Ishikawa (cell line): ENCODE data around the gene KIAA1217.
A peak's percentile ranks its signal among the peaks of the same experiment; 100 is the strongest.

Experiments used
- CEBPB ChIP-seq: IDR thresholded peaks from 2 replicates; pipeline ENCODE4 v1.6.1; 2012
- EGR1 ChIP-seq: IDR thresholded peaks from 2 replicates; pipeline ENCODE4 v1.6.1; 2012
- EP300 ChIP-seq: IDR thresholded peaks from 2 replicates; pipeline ENCODE4 v1.6.1; 2012; ENCODE audit warnings: borderline replicate concordance
- FOXM1 ChIP-seq: IDR thresholded peaks from 2 replicates; pipeline ENCODE4 v1.6.1; 2012; ENCODE audit warnings: low read depth, borderline replicate concordance
- NFIC ChIP-seq: IDR thresholded peaks from 2 replicates; pipeline ENCODE4 v1.6.1; 2012
- RAD21 ChIP-seq: IDR thresholded peaks from 2 replicates; pipeline ENCODE4 v1.6.1; 2012; ENCODE audit warnings: low read depth
- TAF1 ChIP-seq: IDR thresholded peaks from 2 replicates; pipeline ENCODE4 v1.6.1; 2012; ENCODE audit warnings: low read depth, mild to moderate bottlenecking
- TCF12 ChIP-seq: IDR thresholded peaks from 2 replicates; pipeline ENCODE4 v1.6.1; 2012; ENCODE audit warnings: low read depth
- TEAD4 ChIP-seq: IDR thresholded peaks from 2 replicates; pipeline ENCODE4 v1.6.1; 2012
- YY1 ChIP-seq: IDR thresholded peaks from 2 replicates; pipeline ENCODE4 v1.6.1; 2012; ENCODE audit warnings: low read depth
- ZBTB7A ChIP-seq: IDR thresholded peaks from 2 replicates; pipeline ENCODE4 v1.6.1; 2012; ENCODE audit warnings: low read depth
- TF ChIP-seq, protein P1 (sequence below): IDR thresholded peaks from 2 replicates; pipeline ENCODE4 v1.6.1; 2012; ENCODE audit warnings: low read depth, mild to moderate bottlenecking
- TF ChIP-seq, protein P2 (sequence below): IDR thresholded peaks from 2 replicates; pipeline ENCODE4 v1.6.1; 2012
- TF ChIP-seq, protein P3 (sequence below): IDR thresholded peaks from 2 replicates; pipeline ENCODE4 v1.6.1; 2012

Gene KIAA1217

DNA sequence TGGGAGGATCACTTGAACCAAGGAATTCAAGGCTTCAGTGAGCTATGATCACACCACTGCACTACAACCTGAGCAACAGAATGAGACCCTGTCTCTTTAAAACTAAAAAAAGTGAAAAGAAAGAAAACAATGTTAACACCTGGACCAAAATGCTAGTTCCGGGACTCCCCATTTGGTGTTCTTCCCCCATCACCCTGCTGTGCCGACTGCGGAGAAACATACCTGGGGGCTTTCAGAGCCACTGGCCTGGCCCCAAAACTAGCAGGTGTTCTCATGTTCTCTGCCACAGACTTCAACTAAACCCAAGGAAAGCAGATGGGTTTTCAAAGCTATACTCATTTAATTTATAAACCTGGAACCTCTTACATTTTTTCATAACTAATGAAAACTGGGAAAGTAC lies 250.9 kb downstream of the KIAA1217 start:
- TF ChIP-seq TCF12, result 0 out of 2 replicates have a peak, but pooled peaks have one; percentile 25
- TF ChIP-seq YY1, result no peak

DNA sequence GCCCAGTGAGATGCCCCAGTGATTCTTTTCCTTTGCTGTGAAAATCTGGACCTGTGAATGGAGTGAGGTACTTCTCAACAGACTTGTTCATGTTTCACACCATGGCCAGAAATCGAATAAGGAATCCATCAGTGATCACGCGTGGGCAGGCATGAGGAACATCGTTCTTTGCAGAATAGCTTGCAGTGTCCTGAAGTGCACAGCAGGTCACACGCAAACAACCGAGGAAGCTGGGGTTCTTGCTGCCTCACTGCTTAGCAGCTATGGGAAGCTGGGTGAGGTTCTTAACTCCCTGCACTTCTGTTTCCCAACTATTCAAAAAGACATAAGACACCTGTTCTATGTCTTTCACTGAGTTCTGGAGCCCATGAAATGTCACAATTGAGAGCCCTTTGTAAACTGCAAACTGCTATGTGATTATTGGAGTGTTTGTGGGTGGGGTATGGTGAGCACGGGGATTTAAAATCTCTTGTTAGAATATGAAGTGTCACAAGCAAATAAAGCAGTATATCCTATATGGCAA lies 253.4 kb downstream of the KIAA1217 start:
- TF ChIP-seq, protein P1, sequence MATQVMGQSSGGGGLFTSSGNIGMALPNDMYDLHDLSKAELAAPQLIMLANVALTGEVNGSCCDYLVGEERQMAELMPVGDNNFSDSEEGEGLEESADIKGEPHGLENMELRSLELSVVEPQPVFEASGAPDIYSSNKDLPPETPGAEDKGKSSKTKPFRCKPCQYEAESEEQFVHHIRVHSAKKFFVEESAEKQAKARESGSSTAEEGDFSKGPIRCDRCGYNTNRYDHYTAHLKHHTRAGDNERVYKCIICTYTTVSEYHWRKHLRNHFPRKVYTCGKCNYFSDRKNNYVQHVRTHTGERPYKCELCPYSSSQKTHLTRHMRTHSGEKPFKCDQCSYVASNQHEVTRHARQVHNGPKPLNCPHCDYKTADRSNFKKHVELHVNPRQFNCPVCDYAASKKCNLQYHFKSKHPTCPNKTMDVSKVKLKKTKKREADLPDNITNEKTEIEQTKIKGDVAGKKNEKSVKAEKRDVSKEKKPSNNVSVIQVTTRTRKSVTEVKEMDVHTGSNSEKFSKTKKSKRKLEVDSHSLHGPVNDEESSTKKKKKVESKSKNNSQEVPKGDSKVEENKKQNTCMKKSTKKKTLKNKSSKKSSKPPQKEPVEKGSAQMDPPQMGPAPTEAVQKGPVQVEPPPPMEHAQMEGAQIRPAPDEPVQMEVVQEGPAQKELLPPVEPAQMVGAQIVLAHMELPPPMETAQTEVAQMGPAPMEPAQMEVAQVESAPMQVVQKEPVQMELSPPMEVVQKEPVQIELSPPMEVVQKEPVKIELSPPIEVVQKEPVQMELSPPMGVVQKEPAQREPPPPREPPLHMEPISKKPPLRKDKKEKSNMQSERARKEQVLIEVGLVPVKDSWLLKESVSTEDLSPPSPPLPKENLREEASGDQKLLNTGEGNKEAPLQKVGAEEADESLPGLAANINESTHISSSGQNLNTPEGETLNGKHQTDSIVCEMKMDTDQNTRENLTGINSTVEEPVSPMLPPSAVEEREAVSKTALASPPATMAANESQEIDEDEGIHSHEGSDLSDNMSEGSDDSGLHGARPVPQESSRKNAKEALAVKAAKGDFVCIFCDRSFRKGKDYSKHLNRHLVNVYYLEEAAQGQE, result no peak
- TF ChIP-seq EGR1, result no peak
- no peak for TF ChIP-seq EP300
- no peak for TF ChIP-seq ZBTB7A
- TF ChIP-seq RAD21, result no peak
- no peak for TF ChIP-seq TCF12
- TF ChIP-seq TEAD4, result no peak
- no peak for TF ChIP-seq NFIC
- no peak for TF ChIP-seq FOXM1
- no peak for TF ChIP-seq YY1
- TF ChIP-seq CEBPB, result no peak

DNA sequence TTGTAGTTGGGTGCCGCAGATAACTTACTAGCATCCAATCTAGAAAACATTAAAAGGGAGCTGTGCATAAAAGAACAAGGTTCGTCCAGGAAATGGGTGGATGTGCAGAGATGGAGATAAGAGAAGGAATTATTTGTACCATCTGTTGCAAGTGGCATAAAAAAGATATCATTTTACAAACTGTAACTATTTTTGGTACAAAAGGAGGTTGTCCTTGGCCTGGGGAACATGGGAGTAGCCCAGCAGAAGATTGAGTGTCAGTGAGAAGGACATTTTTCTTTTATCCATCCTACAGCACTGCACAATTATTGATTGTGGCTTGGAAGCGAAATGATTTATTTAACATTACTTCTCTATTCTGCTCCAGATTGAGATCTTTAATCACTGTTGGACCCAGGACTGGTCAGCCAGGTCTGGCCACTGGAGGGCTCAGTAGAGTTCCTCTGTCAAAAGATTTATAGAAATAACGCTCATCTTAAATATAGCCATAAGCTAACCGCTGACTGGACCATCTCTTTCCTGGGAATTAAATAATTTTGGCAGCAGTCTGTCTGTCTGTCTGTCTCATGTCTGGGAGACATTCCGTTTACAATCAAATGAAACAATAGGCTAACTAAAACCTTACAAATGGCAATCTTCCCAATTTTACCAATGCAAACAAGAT lies 254.1 kb downstream of the KIAA1217 start:
- peak; percentile 33 for TF ChIP-seq RAD21
- no peak for TF ChIP-seq TEAD4

DNA sequence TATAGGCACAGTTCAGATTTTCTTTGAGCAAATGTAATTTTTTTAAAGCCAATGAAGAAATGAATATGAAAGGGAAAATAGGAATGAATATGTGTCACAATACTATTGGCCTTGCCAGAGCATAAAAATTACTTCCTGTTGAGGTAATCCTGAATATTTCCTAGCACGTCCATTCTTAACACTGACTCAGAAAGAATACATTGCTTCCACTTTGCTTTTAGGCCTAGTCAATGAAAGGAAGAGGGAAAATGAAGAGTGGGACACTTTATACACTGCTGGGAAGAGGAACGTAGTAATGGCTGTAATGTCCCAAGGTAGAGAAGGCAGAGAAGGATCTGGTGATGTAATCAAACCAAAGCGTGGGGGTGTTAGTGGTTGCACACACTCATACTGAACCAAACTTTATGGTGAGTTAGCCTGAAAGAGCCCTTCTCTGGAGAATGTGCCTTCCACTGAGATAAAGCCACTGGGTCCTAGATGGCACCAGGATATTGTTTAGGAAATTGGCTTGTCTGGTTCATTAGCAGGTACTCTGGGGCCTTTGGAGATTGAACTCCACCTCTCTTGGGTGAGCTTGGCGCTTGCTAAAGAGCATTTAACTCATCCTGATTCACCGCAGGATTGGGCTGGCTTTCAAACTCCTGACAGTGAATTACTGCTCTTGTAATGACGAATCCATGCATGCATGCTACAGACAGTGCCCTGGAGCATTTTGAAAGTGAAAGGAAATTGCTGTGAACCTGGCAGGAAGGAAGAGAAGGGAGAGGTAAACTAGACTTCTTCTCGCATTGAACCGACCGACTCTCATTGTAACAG lies 254.9 kb downstream of the KIAA1217 start:
- TF ChIP-seq TCF12 (0 out of 2 replicates have a peak, but pooled peaks have one; percentile 18), FOXM1 (no peak), RAD21 (no peak), NFIC (peak; percentile 35; the same call in 1 of the 2 replicates)

DNA sequence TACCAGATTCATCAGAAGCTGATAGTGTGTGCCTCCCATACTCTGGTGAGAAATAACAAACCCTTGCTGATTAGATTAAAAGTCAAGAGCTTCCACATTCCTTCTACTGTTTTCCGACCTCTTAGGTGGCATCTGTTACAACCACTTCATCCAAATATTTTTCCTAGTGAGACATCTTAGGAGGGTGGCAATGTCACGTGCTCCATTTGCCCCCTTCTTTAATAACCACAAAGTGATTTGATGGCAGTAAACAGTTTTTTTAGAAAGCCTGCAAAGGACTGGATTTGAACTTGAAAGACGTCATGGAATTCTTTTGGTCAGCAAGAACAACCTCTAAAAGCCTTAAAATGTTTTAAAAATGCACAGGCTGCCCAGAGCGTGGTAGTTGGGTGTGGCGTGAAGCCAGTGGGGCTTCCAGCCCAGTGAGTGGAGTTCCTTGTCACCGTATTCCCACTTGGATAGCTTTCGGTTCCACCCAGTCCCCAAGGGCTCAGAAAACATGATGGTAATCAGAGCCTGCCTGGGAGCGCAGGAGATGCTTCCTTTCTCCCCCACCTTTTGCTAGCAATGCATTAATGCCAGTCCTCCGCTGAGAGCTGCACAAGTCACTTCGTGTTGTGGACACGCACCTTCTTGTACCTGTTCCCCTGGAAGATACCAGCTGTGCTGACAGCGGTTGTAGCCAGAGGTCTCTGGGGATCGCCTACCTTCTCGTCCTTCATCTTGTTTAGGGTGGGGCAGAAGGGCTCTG lies 256.4 kb downstream of the KIAA1217 start:
- TF ChIP-seq ZBTB7A (no peak), TEAD4 (no peak), NFIC (no peak), TAF1 (no peak), FOXM1 (no peak)
- TF ChIP-seq, protein P1, result no peak
- TF ChIP-seq, protein P2, sequence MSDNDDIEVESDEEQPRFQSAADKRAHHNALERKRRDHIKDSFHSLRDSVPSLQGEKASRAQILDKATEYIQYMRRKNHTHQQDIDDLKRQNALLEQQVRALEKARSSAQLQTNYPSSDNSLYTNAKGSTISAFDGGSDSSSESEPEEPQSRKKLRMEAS, result no peak

DNA sequence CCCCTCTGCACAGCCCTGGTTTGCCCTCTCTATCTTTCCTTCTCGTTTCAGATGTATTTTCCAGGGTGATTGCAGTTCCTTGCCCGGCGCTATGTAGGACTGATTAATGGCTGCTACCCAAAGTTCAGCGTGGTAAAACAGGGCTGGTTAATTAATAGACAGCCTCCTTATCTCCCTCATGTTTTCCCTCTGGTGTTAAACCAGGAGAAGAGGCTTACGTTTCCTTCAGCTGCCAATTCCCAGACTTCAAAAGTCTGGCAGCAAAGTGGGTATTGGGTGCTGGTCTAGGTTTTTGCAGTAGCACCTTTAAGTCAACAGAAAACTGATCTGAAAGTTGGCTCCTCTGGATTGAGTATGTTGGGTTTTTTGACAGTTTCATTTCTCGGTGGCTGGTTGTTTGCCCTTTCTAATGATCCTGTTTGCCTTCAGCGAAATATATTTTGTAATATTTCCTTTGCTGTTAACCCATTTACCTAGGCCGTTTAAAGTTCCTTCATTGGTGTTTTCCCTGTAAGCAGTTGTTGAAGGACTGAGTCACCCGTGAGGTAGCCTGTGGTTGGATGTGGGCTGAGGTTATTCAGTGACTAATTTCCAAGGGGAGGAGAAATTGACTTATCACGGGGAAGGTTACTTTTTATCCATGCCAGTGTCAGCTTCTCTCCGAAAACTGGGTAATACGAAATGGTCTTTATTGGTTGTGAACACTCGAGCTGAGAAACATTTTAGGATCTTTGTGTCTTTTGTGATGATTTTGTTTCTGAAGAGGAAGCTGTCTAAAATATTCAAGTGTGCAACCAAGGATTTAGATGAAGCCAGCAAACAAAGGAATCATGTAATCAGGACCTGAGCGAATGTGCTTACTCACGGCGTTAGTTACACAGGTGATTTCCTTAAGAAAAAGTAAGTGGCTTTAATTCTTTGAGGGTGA lies 257.2 kb downstream of the KIAA1217 start:
- TF ChIP-seq, protein P2, result 0 out of 2 replicates have a peak, but pooled peaks have one; percentile 39
- TF ChIP-seq NFIC (no peak), EP300 (no peak), CEBPB (no peak)
- TF ChIP-seq, protein P3, sequence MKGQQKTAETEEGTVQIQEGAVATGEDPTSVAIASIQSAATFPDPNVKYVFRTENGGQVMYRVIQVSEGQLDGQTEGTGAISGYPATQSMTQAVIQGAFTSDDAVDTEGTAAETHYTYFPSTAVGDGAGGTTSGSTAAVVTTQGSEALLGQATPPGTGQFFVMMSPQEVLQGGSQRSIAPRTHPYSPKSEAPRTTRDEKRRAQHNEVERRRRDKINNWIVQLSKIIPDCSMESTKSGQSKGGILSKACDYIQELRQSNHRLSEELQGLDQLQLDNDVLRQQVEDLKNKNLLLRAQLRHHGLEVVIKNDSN, result no peak
